IPS DF 6.9 (cell line): ENCODE results near the gene LZTS2.
"Not testable (repeated sequence)": the region's sequence is repeated elsewhere in the genome, so short reads cannot be mapped to it uniquely, and the experiment has no call there.

ENCODE experiments used
- DNase-seq: peaks from one replicate; pipeline ENCODE4 v3.0.0-alpha.2; 2013; ENCODE audit warnings: low read depth, low spot score
- H3K27ac ChIP-seq: one replicate; pipeline ENCODE4 v1.5.1; 2013; ENCODE audit warnings: low read length, control low read depth
- H3K27me3 ChIP-seq: 2 replicates; pipeline ENCODE4 v1.6.1; 2013; ENCODE audit warnings: mild to moderate bottlenecking, low read length; ENCODE audit not compliant: control insufficient read depth, insufficient read depth
- H3K36me3 ChIP-seq: 2 replicates; pipeline ENCODE4 v1.6.1; 2013; ENCODE audit warnings: low read length; ENCODE audit not compliant: control insufficient read depth, insufficient read depth
- H3K4me1 ChIP-seq: 2 replicates; pipeline ENCODE4 v1.6.1; 2013; ENCODE audit warnings: low read length; ENCODE audit not compliant: control insufficient read depth, insufficient read depth
- H3K4me3 ChIP-seq: 2 replicates; pipeline ENCODE4 v1.5.1; 2013; ENCODE audit warnings: mild to moderate bottlenecking, low read length
- H3K9me3 ChIP-seq: 2 replicates; pipeline ENCODE4 v1.6.1; 2013; ENCODE audit warnings: low read length, inconsistent platforms; ENCODE audit not compliant: control insufficient read depth, insufficient read depth
- WGBS: extraction: QIAGEN DNeasy Blood & Tissue Kit; methylation state at CpG from one replicate; pipeline ENCODE4 v1.1.7; 2013; ENCODE audit warnings: mixed read lengths, missing lambda C conversion rate; ENCODE audit not compliant: insufficient read length, insufficient coverage; 5-methylcytosine and 5-hydroxymethylcytosine counted together

LZTS2 gene

DNA sequence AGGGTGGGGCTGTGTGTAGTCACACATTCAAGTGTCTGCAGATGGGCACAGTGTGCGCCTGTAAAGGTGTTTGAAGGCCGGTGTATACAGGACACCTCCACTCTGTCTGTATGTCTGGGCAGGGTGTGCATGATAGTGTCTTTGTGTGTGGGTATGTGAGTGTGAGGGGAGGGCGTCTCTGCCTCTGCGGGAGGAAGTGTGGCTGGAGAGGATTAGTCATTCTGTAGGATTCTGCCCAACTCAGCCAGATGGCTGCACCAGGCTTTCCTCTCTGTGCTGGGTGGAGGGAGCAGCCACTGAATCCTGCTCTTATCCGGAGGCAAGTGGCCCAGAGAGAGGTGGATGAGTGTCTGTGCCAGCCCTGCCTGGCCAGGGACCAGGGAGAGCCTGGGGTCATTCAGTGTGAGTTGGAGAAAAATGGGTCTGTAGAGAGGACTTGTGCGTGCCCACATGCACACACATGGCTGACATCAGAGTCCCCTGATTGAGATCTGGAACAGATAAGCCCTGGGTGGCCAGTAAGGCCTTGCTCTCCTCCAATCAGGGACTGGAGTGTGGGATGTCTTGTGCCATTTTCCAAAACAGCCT, 33.1 kb downstream of the LZTS2 start:
- DNase-seq = no peak
- Histone ChIP-seq H3K36me3 (no peaks in the 10 kb centered on the region), H3K27ac (no peak overlapping the region), H3K27me3 (peaks cover 4% of the 10 kb centered on the region; the same call in 1 of the 2 replicates), H3K4me3 (peak overlapping the region; percentile 51; the same call in 1 of the 2 replicates), H3K4me1 (peaks cover 11% of the 10 kb centered on the region; the same call in 1 of the 2 replicates), H3K9me3 (no peaks in the 10 kb centered on the region)
- WGBS = no CpG with 5 or more reads among the region's 6 CpGs

DNA sequence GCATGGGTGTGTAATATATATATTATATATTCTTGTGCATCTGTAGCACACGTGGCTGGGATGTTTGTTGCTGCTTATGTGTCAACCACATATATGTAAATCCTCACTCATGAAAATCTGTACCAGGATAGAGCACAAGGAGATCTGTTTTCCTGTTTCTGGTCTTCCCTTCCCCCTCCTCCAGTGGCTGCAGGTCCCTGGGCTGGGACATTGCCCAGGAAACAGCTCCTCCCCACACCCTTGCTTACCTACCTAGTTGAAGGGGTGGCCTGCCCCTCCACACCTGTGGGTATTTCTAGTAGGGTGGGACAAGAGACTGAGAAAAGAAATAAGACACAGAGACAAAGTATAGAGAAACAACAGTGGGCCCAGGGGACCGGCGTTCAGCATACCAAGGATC, 33.7 kb downstream of the LZTS2 start:
- DNase-seq = no peak
- Histone ChIP-seq H3K4me3 (no peak overlapping the region), H3K27ac (no peak overlapping the region), H3K4me1 (peaks cover 11% of the 10 kb centered on the region; the same call in 1 of the 2 replicates), H3K27me3 (peaks cover 4% of the 10 kb centered on the region; the same call in 1 of the 2 replicates), H3K36me3 (no peaks in the 10 kb centered on the region), H3K9me3 (no peaks in the 10 kb centered on the region)
- no CpG with 5 or more reads among the region's 3 CpGs for WGBS

DNA sequence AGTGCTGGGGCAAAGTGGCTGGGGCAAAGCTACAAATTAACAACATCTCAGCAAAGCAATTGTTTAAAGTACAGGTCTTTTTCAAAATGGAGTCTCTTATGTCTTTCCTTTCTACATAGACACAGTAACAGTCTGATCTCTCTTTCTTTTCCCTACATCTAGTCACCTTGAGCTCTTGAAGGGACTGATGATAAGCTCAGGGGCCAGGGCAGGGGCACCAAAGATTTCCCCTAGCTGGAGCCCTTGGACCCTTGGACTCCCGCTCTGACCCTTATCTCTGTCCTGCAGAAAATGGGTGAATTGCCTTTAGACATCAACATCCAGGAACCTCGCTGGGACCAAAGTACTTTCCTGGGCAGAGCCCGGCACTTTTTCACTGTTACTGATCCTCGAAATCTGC, 34.8 kb downstream of the LZTS2 start:
- not testable (repeated sequence) for DNase-seq, H3K4me3 ChIP-seq, H3K27ac ChIP-seq, H3K9me3 ChIP-seq, H3K36me3 ChIP-seq, H3K27me3 ChIP-seq
- WGBS = no CpG with 5 or more reads among the region's 4 CpGs
- peaks cover 10% of the 10 kb centered on the region; the same call in 1 of the 2 replicates for H3K4me1 ChIP-seq

DNA sequence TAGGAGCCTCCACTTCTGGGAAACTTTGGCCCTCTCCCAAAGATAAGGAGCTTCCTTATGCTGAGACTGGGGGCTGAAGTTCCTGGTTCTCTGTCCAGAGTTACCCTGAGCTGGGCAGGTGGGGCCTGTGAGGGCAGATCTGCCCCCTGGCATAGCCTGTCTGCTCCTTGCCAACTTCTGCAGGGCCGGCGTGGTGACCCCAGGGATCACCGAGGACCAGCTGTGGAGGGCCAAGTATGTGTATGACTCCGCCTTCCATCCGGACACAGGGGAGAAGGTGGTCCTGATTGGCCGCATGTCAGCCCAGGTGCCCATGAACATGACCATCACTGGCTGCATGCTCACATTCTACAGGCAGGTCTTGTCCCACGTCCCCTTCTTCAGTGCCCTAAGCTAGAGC, 35.7 kb downstream of the LZTS2 start:
- H3K27me3 ChIP-seq = peaks cover 4% of the 10 kb centered on the region; the same call in 1 of the 2 replicates
- no peak overlapping the region for H3K27ac ChIP-seq
- DNase-seq = no peak
- no peaks in the 10 kb centered on the region for H3K36me3 ChIP-seq
- no CpG with 5 or more reads among the region's 7 CpGs for WGBS
- no peak overlapping the region for H3K4me3 ChIP-seq
- H3K9me3 ChIP-seq = no peaks in the 10 kb centered on the region
- H3K4me1 ChIP-seq = peaks cover 7% of the 10 kb centered on the region; the same call in 1 of the 2 replicates

DNA sequence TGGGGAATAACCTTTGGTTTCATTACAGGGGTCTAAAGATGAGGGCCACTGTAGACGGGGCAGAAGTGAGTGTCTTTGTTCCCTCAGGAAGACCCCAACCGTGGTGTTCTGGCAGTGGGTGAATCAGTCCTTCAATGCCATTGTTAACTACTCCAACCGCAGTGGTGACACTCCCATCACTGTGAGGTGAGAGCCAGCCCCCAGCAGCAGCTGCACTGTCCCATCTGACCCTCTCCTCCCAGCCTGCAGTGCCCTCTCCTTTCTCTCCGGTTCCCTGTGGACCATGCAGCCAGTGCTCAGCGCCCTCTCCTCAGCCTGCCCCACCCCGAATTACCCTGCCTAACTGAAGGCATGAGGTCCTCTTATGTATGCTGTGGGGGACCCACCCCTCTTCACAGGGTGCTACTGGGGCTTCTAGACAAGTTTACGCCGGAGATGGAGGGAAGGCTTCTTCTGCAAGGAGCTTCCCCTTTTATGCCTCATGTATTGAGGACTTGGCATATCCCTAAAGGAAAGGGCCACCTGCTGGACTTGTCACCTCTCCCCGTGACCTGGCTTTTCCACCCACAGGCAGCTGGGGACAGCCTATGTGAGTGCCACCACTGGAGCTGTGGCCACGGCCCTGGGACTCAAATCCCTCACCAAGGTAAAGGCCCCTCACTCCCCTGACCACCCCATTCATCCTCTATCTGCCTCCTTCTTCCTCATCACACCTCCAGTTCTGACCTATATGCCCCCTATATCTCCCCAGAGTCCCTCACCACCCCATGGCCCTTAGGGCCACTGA, 36.5 kb downstream of the LZTS2 start:
- Histone ChIP-seq H3K4me1 (peaks cover 5% of the 10 kb centered on the region; the same call in 1 of the 2 replicates), H3K27ac (no peak overlapping the region), H3K36me3 (no peaks in the 10 kb centered on the region), H3K4me3 (no peak overlapping the region), H3K27me3 (peaks cover 4% of the 10 kb centered on the region; the same call in 1 of the 2 replicates), H3K9me3 (no peaks in the 10 kb centered on the region)
- DNase-seq = no peak
- no CpG with 5 or more reads among the region's 10 CpGs for WGBS

- Histone ChIP-seq H3K36me3 (no peaks in the 10 kb centered on the region), H3K9me3 (no peaks in the 10 kb centered on the region), H3K27ac (no peak overlapping the region), H3K27me3 (peaks cover 4% of the 10 kb centered on the region; the same call in 1 of the 2 replicates), H3K4me1 (0 out of 2 replicates have a peak, but pooled peaks cover 3% of the 10 kb centered on the region), H3K4me3 (no peak overlapping the region)
- WGBS = no CpG with 5 or more reads among the region's 7 CpGs
- no peak for DNase-seq
These were observed 37.1 kb downstream of the LZTS2 start for GRCh38 chr10:101036726-101037125.

GRCh38 chr10:101038484-101038883, 38.9 kb downstream of the LZTS2 start:
- H3K27me3 ChIP-seq = no peaks in the 10 kb centered on the region
- H3K4me3 ChIP-seq = no peak overlapping the region
- no CpG with 5 or more reads among the region's 5 CpGs for WGBS
- H3K9me3 ChIP-seq = no peaks in the 10 kb centered on the region
- H3K4me1 ChIP-seq = peaks cover 3% of the 10 kb centered on the region; the same call in 1 of the 2 replicates
- no peak overlapping the region for H3K27ac ChIP-seq
- H3K36me3 ChIP-seq = no peaks in the 10 kb centered on the region
- DNase-seq = no peak

DNA sequence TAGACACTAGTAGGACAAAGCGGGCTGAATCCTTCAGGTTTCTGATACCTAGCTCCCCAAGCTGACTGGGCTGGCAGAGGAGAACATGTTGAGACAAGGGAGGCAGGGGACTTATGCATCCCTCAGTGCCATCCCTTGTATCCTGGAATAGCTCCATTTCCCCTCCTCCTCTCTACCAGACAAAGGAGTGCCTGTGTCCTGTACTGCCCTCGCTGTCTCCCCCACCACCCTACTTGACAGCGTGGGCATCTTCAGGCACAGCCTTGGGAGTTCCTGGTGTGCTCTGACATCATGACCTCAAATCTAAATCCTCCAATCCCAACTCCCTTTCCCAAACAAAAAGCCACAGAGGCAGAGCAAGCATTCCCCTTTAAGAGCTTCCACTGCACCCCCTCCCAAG, 40.5 kb downstream of the LZTS2 start:
- Histone ChIP-seq H3K27ac (no peak overlapping the region), H3K4me1 (peaks cover 3% of the 10 kb centered on the region; the same call in 1 of the 2 replicates), H3K9me3 (no peaks in the 10 kb centered on the region), H3K36me3 (no peaks in the 10 kb centered on the region), H3K4me3 (no peak overlapping the region), H3K27me3 (peaks cover under 1% of the 10 kb centered on the region; the same call in 1 of the 2 replicates)
- no CpG with 5 or more reads among the region's 3 CpGs for WGBS
- DNase-seq = no peak

- Histone ChIP-seq H3K36me3 (no peaks in the 10 kb centered on the region), H3K4me3 (no peak overlapping the region), H3K9me3 (no peaks in the 10 kb centered on the region), H3K27ac (no peak overlapping the region), H3K27me3 (peaks cover 5% of the 10 kb centered on the region), H3K4me1 (peaks cover 3% of the 10 kb centered on the region; the same call in 1 of the 2 replicates)
- no CpG with 5 or more reads among the region's 2 CpGs for WGBS
- no peak for DNase-seq
These were observed 41.2 kb downstream of the LZTS2 start for GRCh38 chr10:101040851-101041250.

DNA sequence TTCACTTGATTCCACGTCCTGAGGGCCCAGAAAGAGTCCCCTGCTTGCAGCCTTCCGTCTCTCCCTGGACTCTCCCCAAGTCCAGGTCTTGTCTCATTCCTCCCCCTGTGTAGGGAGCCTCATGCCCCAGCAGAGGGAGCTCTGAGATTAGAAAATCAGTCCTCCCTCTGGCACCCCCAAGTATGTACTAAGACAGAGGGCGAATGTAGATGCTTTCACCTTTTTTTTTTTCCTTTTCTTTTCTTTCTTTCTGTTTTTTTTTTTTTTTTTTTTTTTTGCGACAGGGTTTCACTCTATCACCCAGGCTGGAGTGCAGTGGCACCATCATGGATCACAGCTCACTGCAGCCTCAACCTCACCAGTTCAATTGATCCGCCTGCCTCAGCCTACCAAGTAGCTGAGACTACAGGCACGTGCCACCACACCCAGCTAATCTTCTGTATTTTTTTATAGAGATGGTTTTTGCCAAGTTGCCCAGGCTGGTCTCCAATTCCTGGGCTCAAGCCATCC, 41.7 kb downstream of the LZTS2 start:
- DNase-seq = no peak
- Histone ChIP-seq H3K36me3 (no peaks in the 10 kb centered on the region), H3K9me3 (no peaks in the 10 kb centered on the region), H3K4me3 (no peak overlapping the region), H3K27me3 (peaks cover 5% of the 10 kb centered on the region), H3K27ac (no peak overlapping the region), H3K4me1 (peaks cover 3% of the 10 kb centered on the region; the same call in 1 of the 2 replicates)
- WGBS = no CpG with 5 or more reads among the region's 6 CpGs
